A673 (cell line): Measurements from ENCODE around the gene OR2AT4.

Source experiments
- EZH2 ChIP-seq: fragments of 200-600 bp; sonication (generic); IDR thresholded peaks from 2 replicates; pipeline ENCODE4 v1.6.1; 2017; ENCODE audit warnings: borderline replicate concordance, low read depth, mild to moderate bottlenecking, mixed read lengths, antibody characterized with exemption, low read length; ENCODE audit not compliant: poor library complexity, severe bottlenecking
- TF ChIP-seq, protein P1 (sequence below): fragments of 300-800, 200-600 bp; sonication (generic); conservative IDR thresholded peaks from 2 replicates; pipeline ENCODE4 v1.5.1; 2017; ENCODE audit warnings: low read depth, mild to moderate bottlenecking, antibody characterized with exemption, low read length, moderate library complexity, mixed read lengths

DNA sequence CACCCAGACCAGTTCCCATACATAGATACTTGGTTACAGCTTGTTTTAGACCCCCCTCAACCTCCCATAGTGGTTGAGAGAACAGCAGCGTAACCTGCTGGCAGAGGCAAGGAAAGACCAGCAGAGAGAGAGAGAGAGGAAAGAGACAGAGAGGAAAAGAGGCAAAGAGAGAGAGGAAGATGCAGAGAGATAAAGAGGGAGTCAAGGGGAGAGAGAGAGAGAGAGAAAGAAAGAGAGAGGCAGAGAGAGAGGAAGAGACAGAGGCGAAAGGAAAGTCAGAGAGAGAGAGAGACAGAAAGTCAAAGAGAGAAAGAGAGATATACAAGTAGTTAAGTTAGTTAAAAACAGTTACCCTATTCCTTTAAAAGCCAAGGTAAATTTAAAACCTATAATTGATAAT, 55.4 kb downstream of the OR2AT4 start:
- TF ChIP-seq, protein P1, sequence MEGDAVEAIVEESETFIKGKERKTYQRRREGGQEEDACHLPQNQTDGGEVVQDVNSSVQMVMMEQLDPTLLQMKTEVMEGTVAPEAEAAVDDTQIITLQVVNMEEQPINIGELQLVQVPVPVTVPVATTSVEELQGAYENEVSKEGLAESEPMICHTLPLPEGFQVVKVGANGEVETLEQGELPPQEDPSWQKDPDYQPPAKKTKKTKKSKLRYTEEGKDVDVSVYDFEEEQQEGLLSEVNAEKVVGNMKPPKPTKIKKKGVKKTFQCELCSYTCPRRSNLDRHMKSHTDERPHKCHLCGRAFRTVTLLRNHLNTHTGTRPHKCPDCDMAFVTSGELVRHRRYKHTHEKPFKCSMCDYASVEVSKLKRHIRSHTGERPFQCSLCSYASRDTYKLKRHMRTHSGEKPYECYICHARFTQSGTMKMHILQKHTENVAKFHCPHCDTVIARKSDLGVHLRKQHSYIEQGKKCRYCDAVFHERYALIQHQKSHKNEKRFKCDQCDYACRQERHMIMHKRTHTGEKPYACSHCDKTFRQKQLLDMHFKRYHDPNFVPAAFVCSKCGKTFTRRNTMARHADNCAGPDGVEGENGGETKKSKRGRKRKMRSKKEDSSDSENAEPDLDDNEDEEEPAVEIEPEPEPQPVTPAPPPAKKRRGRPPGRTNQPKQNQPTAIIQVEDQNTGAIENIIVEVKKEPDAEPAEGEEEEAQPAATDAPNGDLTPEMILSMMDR = no peak
- TF ChIP-seq EZH2 = no peak
